HEK293 (cell line): ENCODE measurements around the gene NOC2L.

Experiments
- CTCF ChIA-PET: fragments of 350-600 bp; formaldehyde crosslinking; extraction: SDS; loops from one replicate; lab custom pipeline; 2021; ENCODE audit warnings: antibody characterized with exemption; lab: Yijun Ruan, JAX
- POLR2A ChIA-PET: fragments of 300-600 bp; formaldehyde crosslinking; extraction: SDS; loops from one replicate; lab custom pipeline; 2020; ENCODE audit warnings: antibody characterized with exemption, inconsistent platforms; lab: Yijun Ruan, JAX
- H3K27ac ChIP-seq: fragments of 200-500 bp; sonication (Bioruptor generic); 2 replicates; pipeline ENCODE4 v1.5.1; 2014; ENCODE audit warnings: low read depth, low read length, control low read depth, inconsistent platforms; ENCODE audit errors: extremely low read depth
- H3K36me3 ChIP-seq, 2 experiments: fragments of 200-500 bp in 1 of 2; sonication (Bioruptor generic) in 1 of 2; 1 replicate in 1 of 2; 2 replicates in 1 of 2; pipeline ENCODE4 v1.5.1; 2014 to 2017; ENCODE audit warnings: inconsistent platforms in 2 of 2, low read length in 2 of 2; ENCODE audit not compliant: control insufficient read depth in 2 of 2, insufficient read depth in 1 of 2
- H3K4me1 ChIP-seq: fragments of 200-500 bp; sonication (Bioruptor generic); 2 replicates; pipeline ENCODE4 v1.5.1; 2014; ENCODE audit warnings: mild to moderate bottlenecking, low read length, inconsistent platforms; ENCODE audit not compliant: control insufficient read depth, insufficient read depth
- H3K4me3 ChIP-seq: 2 replicates; pipeline ENCODE4 v1.5.1; 2011; ENCODE audit warnings: low read depth, mild to moderate bottlenecking, control low read depth, low read length, moderate library complexity
- H3K9me3 ChIP-seq: fragments of 200-500 bp; sonication (Bioruptor generic); 2 replicates; pipeline ENCODE4 v1.5.1; 2014; ENCODE audit warnings: low read depth, low read length, inconsistent platforms; ENCODE audit not compliant: control insufficient read depth, insufficient read depth
- CTCF ChIP-seq: fragments of 450-650 bp; formaldehyde crosslinking; IDR thresholded peaks from 2 replicates; pipeline ENCODE4 v1.5.1; 2016; ENCODE audit warnings: missing biosample characterization, missing genetic modification characterization
- GLI2 ChIP-seq: fragments of 450-650 bp; formaldehyde crosslinking; IDR thresholded peaks from 2 replicates; pipeline ENCODE4; 2017; ENCODE audit warnings: missing biosample characterization, missing genetic modification characterization, low read depth, borderline replicate concordance
- KLF1 ChIP-seq: fragments of 450-650 bp; formaldehyde crosslinking; IDR thresholded peaks from 2 replicates; pipeline ENCODE4 v1.5.1; 2016; ENCODE audit warnings: missing biosample characterization, missing genetic modification characterization
- ZBTB26 ChIP-seq: fragments of 450-650 bp; formaldehyde crosslinking; optimal IDR thresholded peaks from 2 replicates; pipeline ENCODE3; 2016; ENCODE audit warnings: missing biosample characterization, mild to moderate bottlenecking, missing genetic modification characterization
- ZBTB6 ChIP-seq: fragments of 450-650 bp; formaldehyde crosslinking; IDR thresholded peaks from 2 replicates; pipeline ENCODE4 v1.5.1; 2017; ENCODE audit warnings: missing biosample characterization, missing genetic modification characterization
- ZNF18 ChIP-seq: fragments of 450-650 bp; formaldehyde crosslinking; IDR thresholded peaks from 2 replicates; pipeline ENCODE4 v1.5.1; 2016; ENCODE audit warnings: missing biosample characterization, missing genetic modification characterization
- ZNF2 ChIP-seq: fragments of 450-650 bp; formaldehyde crosslinking; IDR thresholded peaks from 2 replicates; pipeline ENCODE4 v1.5.1; 2016; ENCODE audit warnings: missing biosample characterization, missing genetic modification characterization
- ZNF398 ChIP-seq: fragments of 450-650 bp; formaldehyde crosslinking; IDR thresholded peaks from 2 replicates; pipeline ENCODE4 v1.5.1; 2017; ENCODE audit warnings: missing biosample characterization, missing genetic modification characterization
- ZNF548 ChIP-seq: fragments of 450-650 bp; formaldehyde crosslinking; IDR thresholded peaks from 2 replicates; pipeline ENCODE4 v1.5.1; 2016; ENCODE audit warnings: missing biosample characterization, missing genetic modification characterization
- ZNF549 ChIP-seq: fragments of 450-650 bp; IDR thresholded peaks from 2 replicates; pipeline ENCODE4 v1.5.1; 2018; ENCODE audit warnings: missing biosample characterization, missing genetic modification characterization, mild to moderate bottlenecking, inconsistent platforms, moderate library complexity
- ZSCAN4 ChIP-seq: fragments of 450-650 bp; formaldehyde crosslinking; IDR thresholded peaks from 2 replicates; pipeline ENCODE4 v1.5.1; 2017; ENCODE audit warnings: missing biosample characterization, missing genetic modification characterization

The NOC2L gene

GRCh38 chr1:969260-969855 lies 10.3 kb upstream of the NOC2L start:
- H3K27ac ChIP-seq: no peak overlapping the region
- TF ChIP-seq ZSCAN4 (tag by site-specific recombination) (peak; percentile 84), ZNF548 (tag by site-specific recombination) (no peak), KLF1 (tag by site-specific recombination) (peak; percentile 18; the same call in 1 of the 2 replicates), ZBTB26 (tag by site-specific recombination) (peak; percentile 37), ZNF2 (peak; percentile 31; the same call in 1 of the 2 replicates), ZNF18 (peak; percentile 87), GLI2 (tag by site-specific recombination) (no peak)
- CTCF ChIA-PET: interaction anchor here (0.6 kb wide), 1 partner anchor 64 kb away, joined by 3 read pairs; no protein-coding TSS in a partner anchor
- POLR2A ChIA-PET: no interaction called here
- H3K36me3 ChIP-seq: peaks cover 0 to 8% of the 10 kb centered on the region in 2 experiments; a peak in 1 of 3 replicates
- H3K9me3 ChIP-seq: no peaks in the 10 kb centered on the region
- H3K4me3 ChIP-seq: no peak overlapping the region
- H3K4me1 ChIP-seq: peaks cover 5% of the 10 kb centered on the region

GRCh38 chr1:967466-968343 lies 8.6 kb upstream of the NOC2L start:
- no peak overlapping the region for H3K27ac ChIP-seq
- no peaks in the 10 kb centered on the region for H3K9me3 ChIP-seq
- ChIA-PET CTCF (interaction anchor here (1.0 to 1.5 kb wide), 3 partner anchors 17 to 96 kb away, joined by 3 to 4 read pairs (median 4); no protein-coding TSS in a partner anchor), POLR2A (interaction anchor here (1.0 to 1.5 kb wide), 5 partner anchors 8 to 52 kb away, joined by 3 to 28 read pairs (median 6); partner anchors contain the start of genes AGRN and NOC2L)
- H3K4me3 ChIP-seq: no peak overlapping the region
- TF ChIP-seq ZBTB6 (tag by site-specific recombination) (peak; percentile 68), ZNF549 (tag by site-specific recombination) (no peak), ZNF398 (tag by site-specific recombination) (no peak), CTCF (tag by site-specific recombination) (no peak), KLF1 (tag by site-specific recombination) (peak; percentile 41; the same call in 1 of the 2 replicates)
- H3K4me1 ChIP-seq: peaks cover 5% of the 10 kb centered on the region
- H3K36me3 ChIP-seq: peaks cover 0 to 24% of the 10 kb centered on the region in 2 experiments; a peak in 1 of 3 replicates
